Stimulated activated CD4-positive, alpha-beta T cell treated with anti-CD3 and anti-CD28 coated beads, Interleukin-1b, Interleukin-23, amount 100 ng/mL, for 48 hours (primary cell): Measurements from ENCODE around the gene SSBP4.
"Not testable (repeated sequence)": the region's sequence is repeated elsewhere in the genome, so short reads cannot be mapped to it uniquely, and the experiment has no call there.

ENCODE experiments used
- DNase-seq: peaks from one replicate; pipeline ENCODE4 v3.0.0-alpha.2; 2020

SSBP4 gene

GRCh38 chr19:18396471-18397241 is 22.5 kb upstream of the SSBP4 start:
- DNase-seq = no peak

DNA sequence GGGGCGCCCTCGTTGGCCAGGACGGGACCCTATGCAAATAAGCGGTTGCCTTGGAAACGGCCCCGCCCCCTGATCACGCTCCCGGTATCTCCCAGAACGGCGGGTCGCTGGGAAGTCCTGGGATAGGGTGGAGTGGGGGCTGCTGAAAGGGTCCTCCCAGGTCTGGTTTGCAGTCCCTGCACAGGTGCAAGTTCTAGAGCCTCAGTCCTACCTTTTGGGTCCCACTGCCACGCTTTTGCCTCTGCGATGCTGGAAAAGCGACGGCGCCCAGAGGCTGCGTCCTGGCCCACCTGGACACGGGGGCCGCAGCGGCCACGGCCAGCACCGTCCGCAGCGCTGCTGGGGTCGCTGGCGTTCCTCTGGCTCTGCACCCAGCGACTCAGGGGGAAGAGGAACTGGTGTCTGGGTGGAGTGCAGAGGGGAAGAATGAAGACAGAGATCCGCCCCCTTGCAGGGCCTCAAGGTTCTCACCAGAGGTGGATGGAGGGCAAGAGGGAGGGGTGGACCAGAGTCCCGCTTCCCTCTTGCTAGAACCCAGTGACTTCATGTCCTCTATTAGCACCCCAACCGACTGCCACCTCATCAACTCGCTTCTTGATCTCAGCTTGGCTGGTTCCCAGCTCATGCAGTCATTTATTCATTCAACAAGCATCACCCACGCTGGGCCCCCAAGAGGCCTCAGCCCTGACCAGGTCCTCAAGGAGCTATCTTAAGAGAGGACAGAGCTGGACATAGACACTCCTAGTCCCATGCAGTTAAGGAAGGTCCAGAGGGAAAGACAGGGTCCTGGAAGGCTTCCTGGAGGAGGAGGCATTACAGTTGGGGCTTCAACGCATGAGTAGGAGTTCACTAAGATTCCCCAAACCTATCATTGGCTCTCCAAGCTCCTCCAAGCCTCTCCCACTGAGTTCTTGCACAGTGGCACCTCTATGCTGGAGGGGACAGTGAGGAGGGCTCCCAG is 21.7 kb upstream of the SSBP4 start, which contains the start of gene LRRC25:
LRRC25 (minus strand) TSS at position 381 of the 961 bp plus-strand sequence. CDS start 659 bp downstream, outside the sequence.
- DNase-seq = no peak

DNA sequence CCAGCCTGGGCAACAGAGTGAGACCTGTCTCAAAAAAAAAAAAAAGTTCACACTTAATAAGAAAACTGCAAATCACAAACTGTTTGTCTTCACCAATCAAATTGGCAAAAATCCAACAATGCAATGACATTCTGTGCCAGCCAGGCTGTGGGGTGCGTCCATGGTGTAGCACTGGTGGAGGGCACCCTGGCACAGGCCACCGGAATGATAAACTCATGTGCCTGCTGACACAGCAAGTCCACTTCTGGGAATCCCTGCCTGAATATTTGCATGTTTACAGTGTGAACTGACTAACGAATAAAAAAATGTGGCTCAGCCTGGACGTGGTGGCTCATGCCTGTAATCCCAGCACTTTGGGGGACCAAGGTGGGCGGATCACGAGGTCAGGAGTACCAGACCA is 20.2 kb upstream of the SSBP4 start:
- no peak for DNase-seq

DNA sequence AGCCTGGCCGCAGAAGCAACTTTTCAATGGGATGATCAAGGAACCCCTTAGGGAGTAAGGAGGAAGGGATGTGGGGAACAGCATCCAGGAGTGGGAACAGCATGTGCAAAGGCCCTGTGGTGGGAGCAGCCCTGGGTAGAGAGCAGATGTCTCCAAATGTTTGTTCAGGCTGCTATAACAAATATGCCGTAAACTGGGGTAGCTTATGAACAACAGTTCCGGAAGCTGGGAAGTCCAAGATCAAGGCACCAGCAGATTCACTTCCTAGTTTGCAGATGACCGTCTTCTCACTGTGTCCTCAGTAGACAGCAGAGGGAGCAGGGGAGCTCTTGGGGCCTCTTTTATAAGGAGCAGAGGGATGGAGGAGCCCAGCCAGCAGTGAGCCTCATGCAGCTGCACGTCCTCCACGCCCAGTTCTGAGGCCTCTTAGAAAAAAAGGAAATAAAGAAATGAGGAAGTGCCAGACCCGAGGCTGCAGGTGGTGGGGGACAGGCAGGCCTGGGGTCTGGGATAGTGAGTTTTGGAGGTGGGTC is 17.6 kb upstream of the SSBP4 start:
- no peak for DNase-seq

- not testable (repeated sequence) for DNase-seq
These were observed 16.5 kb upstream of the SSBP4 start for GRCh38 chr19:18402455-18403248.

DNA sequence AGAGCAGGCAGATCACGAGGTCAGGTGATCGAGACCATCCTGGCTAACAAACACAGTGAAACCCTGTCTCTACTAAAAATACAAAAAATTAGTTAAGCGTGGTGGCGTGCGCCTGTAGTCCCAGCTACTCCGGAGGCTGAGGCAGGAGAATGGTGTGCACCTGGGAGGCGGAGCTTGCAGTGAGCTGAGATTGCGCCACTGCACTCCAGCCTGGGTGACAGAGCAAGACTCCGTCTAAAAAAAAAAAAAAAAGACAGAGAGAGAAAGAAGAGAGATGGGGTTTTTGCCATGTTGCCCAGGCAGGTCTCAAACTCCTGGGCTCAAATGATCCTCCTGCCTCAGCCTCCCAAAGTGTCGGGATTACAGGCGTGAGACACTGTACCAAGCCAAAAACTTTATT is 13.4 kb upstream of the SSBP4 start:
- DNase-seq = not testable (repeated sequence)

DNA sequence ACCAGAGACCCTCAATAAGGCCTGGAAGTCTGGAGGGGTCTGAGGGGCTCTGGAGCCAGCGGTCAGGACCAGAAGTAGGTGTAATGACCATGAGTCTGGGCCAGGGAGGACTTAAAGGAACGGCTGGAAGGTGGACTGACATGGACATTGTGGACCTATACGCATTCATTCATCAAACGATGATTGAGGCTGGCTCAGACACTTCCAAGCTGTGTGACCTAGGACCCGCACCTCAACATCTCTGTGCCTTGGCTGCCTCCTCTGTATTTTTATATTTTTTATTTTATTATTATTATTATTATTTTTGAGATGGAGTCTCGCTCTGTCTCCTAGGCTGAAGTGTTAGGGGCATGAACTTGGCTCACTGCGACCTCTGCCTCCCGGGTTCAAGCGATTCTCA is 12.4 kb upstream of the SSBP4 start:
- no peak for DNase-seq

GRCh38 chr19:18408053-18408476 is 11.1 kb upstream of the SSBP4 start:
- no peak for DNase-seq

DNA sequence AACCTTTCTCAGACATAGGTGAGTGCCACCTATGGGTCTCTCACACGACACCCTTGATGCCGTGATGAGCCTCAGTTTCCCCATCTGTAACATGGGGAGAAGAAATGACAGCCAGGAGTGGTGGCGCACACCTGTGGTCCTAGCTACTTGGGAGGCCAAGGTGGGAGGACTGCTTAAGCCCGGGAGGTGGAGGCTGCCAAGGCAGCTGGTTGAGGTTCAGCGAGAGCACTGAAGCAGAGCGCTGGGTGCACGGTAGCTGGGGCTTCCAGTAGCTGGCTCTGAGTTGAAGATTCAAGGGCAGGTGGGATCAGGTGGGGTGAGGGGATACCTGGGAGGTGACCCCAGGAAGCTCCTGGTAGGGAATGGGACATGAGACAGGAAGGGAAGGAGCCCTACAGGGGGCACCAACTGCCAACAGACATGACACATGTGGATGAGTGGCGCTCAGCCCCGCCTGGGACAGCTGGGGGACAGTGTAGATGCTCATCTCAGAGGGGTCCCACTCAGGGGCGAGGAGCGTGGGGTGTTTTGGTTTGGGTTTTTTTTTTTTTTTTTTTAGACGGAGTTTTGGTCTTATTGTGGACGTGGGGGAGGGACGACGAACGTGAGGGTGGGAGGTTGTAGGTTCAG is 6.5 kb upstream of the SSBP4 start:
- DNase-seq = no peak

- no peak for DNase-seq
These were observed 4.6 kb upstream of the SSBP4 start for GRCh38 chr19:18414504-18415177.

DNA sequence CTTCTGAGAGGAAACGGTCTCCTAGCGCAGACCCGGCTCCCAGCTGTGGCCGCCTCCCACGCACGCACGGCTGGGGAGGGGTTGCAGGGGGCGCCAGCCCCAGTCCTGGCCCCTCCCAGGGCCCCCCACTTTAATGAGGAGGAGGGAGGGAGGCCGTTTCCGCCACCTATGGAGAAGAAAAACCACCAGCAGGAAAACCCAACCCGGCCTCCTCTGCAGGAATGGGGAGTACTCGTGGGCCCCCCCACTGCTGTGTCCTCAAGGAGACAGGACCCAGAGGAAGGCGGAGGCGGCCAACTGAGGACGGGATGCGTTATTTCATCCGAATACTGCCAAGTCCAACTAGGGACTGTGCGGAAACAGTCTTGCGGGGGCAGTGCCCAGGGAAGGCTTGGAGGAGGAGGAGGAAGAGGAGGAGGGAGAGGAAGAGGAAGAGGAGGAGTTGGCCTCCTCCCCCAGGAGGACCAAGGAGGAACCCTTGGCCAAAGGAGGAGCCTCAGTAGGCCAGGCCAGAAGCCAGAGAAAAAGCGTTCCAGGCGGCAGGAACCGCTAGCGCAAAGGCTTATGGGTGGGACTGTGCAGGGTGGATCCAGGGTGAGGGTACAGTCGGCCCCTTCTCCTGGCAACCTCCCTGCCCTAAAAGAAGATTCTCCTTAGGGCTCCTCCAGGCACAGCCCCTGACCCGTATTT is 3.9 kb upstream of the SSBP4 start:
- DNase-seq = no peak

DNA sequence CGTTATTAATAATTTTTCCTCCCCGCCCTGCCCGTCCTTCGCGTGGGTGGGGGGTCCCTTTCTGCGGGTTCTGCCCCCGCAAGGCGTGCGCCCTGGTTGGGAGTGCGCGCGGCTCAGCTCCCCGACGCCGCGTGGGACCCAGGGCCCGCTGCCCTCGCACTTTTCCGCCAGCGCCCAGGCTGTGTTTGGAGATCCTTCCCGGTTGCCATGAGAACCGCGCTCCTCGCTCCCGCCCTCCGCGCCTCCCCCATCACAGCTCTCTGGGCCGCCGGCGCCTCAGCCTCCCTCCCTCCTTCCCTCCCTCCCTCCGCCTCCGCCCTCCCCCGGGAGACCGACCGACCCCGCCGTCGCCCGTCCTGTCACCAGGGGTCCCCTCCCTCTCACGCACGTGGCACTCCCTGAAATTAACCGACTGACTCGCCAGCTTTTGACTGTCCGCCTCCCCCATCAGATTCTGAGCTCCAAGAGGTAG is 2.4 kb upstream of the SSBP4 start:
- peak; percentile 59 for DNase-seq

DNA sequence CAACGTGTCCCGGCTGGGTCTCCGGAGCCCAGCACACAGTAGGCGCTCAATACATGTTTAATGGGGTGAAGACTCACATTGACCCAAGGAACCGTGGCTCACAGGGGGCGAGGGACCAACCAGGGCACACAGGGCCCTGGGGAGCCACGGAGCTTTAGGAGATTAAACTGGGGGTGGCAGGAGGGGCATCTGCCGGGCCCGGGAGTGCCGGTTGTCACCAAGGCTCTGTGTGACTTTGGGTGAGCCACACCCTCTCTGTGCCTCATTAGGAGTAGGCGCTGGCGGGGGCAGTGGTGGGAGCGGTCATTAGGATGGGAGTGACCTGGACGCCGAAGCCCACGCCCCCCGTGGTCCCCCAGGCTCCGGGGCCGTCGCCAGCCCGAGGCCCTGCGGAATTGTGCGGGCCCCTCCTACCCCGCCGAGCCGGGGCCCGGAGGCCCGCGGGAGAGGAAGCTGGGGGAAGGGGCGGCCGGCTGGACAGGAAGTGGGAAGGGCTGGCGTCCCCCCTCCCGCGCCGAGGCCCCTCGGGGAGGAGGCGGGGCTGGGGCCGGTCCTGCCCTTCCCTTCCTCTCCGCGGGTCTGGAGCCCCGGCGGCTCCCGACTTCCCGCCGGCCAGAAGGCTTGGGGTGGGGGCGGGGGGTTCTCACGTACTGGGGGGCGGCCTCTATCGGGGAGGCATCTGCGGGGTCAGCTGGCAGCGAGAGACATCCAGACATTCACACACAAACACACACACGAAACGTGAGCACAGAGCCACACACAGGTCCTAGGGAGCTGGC is 1.8 kb upstream of the SSBP4 start:
- DNase-seq = no peak

DNA sequence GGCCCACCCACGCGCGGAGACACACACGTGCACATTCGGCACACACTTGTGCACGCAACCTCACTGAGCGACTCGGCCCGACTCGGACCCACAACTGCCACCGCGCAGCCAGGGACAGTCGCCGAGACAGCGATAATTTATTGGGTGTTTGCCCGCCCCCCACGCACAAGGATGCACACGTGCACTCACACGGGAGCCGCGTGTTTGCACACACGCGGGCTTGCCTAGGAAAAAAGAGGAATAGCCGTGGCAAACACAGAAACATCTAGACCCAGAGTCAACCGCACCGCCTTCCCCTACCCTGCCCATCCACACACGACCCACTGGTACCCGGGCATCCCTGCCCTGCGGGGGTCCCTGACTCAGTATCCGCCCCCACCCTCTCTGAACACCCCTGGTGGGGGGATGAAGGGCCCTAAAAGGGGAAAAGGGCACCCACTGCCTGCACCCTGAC is 1.1 kb upstream of the SSBP4 start:
- DNase-seq = no peak

DNA sequence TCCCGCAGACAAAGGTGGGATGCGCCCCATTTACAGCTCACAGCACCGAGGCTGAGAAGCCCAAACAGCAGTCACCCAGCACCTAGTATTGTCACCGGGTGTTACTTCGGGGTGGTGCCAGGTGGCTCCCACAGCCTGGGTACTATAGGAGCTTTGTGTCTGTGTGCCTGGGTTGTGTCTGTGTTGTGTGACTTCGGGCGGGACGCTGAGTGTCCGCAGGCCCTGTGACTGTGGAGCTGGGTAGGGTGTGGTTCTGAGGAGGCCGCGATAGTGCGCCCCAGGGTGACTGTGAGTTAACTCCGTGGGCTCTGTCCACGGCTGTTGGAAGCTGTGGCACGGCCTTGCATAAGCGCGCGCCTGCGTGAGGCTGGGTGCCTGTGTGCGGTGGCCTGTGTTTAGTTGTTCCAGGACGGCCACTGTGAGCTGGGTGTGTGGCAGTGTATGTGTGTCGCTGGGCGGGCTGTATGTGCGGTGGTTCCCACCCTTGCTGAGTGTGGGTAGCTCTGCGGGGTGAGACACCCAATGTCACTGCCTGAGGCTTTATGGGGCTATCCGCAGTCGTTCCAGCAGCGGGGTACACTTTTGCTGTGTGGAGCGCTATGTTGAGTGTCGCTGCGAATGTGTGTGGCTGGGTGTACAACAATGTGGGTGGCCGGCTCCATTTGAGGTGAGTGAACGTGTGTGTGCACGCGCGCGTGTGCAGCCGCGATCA is 559 bp upstream of the SSBP4 start:
- no peak for DNase-seq

DNA sequence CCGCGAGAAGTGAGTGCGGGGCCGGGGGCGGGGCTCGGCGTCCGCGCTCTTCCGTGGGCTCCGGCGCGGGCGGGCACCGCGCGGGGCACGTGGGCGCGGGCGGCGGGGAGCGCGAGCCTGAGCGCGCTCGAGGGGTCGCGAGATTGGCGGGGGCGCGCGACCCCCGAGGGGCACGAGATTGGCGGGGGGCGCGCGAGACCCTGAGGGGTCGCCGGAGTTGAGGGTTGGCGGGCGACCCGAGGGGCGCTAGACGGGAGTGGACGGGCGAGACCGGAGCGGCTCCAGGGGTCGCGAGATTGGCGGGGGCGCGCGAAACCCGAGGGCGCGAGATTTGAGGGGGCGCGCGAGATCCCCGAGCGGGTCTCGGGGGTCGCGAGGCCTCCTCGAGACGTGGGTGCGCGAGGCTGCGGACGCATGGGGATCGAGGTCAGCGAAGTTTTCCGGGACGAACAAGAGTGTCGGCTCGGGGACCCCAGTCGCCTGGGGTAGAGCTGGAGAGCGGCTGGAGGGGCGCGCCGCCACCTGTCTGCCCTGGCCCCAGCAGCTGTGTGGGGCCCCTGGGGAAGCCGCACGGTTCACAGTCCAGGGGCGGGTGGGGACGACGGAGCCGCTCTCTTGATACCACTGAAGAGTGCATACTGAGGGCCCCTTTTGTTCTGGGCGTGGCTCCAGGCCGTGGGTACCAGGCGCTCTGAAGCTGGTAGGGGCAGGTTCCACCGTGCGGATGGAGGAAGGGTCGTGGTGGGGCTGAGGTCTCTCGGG is 682 bp downstream of the SSBP4 start:
- DNase-seq = peak; percentile 53

- DNase-seq = no peak
These were observed 1.7 kb downstream of the SSBP4 start for GRCh38 chr19:18420930-18421329.

- no peak for DNase-seq
These were observed 2.3 kb downstream of the SSBP4 start for GRCh38 chr19:18421371-18421959.
